CD14-positive monocyte (primary cell): ENCODE data around the gene DNAJC7. TPM values are rescaled to one million over a fixed set of nuclear protein-coding genes. Genes with fewer than 3 reads are reported as not detected.
"Not testable (repeated sequence)": the region's sequence is repeated elsewhere in the genome, so short reads cannot be mapped to it uniquely, and the experiment has no call there.

Experiments used
- DNase-seq, 3 donors: peaks; one replicate each; pipeline ENCODE4 v3.0.0-alpha.2; 2011 to 2022
- H2AFZ ChIP-seq: 2 replicates; pipeline ENCODE4 v1.6.0; 2012; ENCODE audit warnings: mild to moderate bottlenecking, low read depth, low read length, inconsistent platforms; ENCODE audit not compliant: insufficient read depth, poor library complexity, severe bottlenecking
- H3K27ac ChIP-seq, 2 donors: 1 replicate in 1 of 2; 2 replicates in 1 of 2; pipeline ENCODE4 v1.5.1; 2012 to 2013; ENCODE audit warnings: low read length in 2 of 2, control low read depth in 1 of 2, inconsistent platforms in 1 of 2, low read depth in 1 of 2, mild to moderate bottlenecking in 1 of 2
- H3K27me3 ChIP-seq, 2 donors: one replicate each; pipeline versions ENCODE4 v1.6.0 to v1.6.1; 2011 to 2013; ENCODE audit warnings: low read length in 2 of 2; ENCODE audit not compliant: control insufficient read depth in 2 of 2, insufficient read depth in 2 of 2
- H3K36me3 ChIP-seq, 2 donors: replicated peaks in 1 of 2; 1 replicate in 1 of 2; 2 replicates in 1 of 2; pipeline versions ENCODE4 v1.5.1 to v1.6.1; 2012 to 2013; ENCODE audit warnings: low read length in 2 of 2, control low read depth in 1 of 2, inconsistent platforms in 1 of 2, mild to moderate bottlenecking in 1 of 2; ENCODE audit not compliant: insufficient read depth in 2 of 2, control insufficient read depth in 1 of 2
- H3K4me1 ChIP-seq, 2 donors: 1 replicate in 1 of 2; 2 replicates in 1 of 2; pipeline versions ENCODE4 v1.5.1 to v1.6.1; 2012 to 2013; ENCODE audit warnings: low read length in 2 of 2, control low read depth in 1 of 2, inconsistent platforms in 1 of 2, mild to moderate bottlenecking in 1 of 2, moderate library complexity in 1 of 2; ENCODE audit not compliant: insufficient read depth in 2 of 2, control insufficient read depth in 1 of 2
- H3K4me2 ChIP-seq: replicated peaks from 2 replicates; pipeline ENCODE3; 2012; ENCODE audit warnings: low read length, moderate library complexity, mild to moderate bottlenecking; ENCODE audit not compliant: poor library complexity, severe bottlenecking; ENCODE audit errors: extremely low read depth
- H3K4me3 ChIP-seq, 3 experiments: fragments of 200-600 bp in 1 of 3; sonication (generic) in 1 of 3; replicated peaks in 1 of 3; 1 replicate in 2 of 3; 2 replicates in 1 of 3; pipeline ENCODE4 v1.5.1; 2011 to 2013; ENCODE audit warnings: low read length in 3 of 3, mild to moderate bottlenecking in 3 of 3, control low read depth in 2 of 3, low read depth in 2 of 3, inconsistent platforms in 1 of 3, moderate library complexity in 1 of 3
- H3K79me2 ChIP-seq: 2 replicates; pipeline ENCODE4 v1.6.0; 2012; ENCODE audit warnings: mild to moderate bottlenecking, control low read depth, inconsistent platforms, low read length, moderate library complexity; ENCODE audit not compliant: insufficient read depth
- H3K9ac ChIP-seq: 2 replicates; pipeline ENCODE4 v1.6.0; 2017; ENCODE audit warnings: low read length, mild to moderate bottlenecking; ENCODE audit not compliant: insufficient read depth, poor library complexity, severe bottlenecking
- H3K9me3 ChIP-seq, 2 donors: replicated peaks in 1 of 2; 1 replicate in 1 of 2; 2 replicates in 1 of 2; pipeline versions ENCODE4 v1.5.1 to v1.6.1; 2012 to 2013; ENCODE audit warnings: low read length in 2 of 2, control low read depth in 1 of 2; ENCODE audit not compliant: control insufficient read depth in 1 of 2, insufficient read depth in 1 of 2
- H4K20me1 ChIP-seq: 2 replicates; pipeline ENCODE4 v1.6.0; 2012; ENCODE audit warnings: mild to moderate bottlenecking, low read length, control low read depth, moderate library complexity; ENCODE audit not compliant: insufficient read depth
- H3K27ac Mint-ChIP-seq, 7 donors: one replicate each; pipeline ENCODE4 v1.8.0; 2020; ENCODE audit warnings: mild to moderate bottlenecking in 7 of 7, mixed read lengths in 7 of 7, moderate library complexity in 6 of 7, inconsistent platforms in 2 of 7
- H3K27me3 Mint-ChIP-seq, 3 donors: one replicate each; pipeline ENCODE4 v1.8.0; 2021 to 2022; ENCODE audit warnings: low read depth in 3 of 3, mild to moderate bottlenecking in 3 of 3, mixed read lengths in 3 of 3, moderate library complexity in 3 of 3, inconsistent platforms in 1 of 3
- H3K36me3 Mint-ChIP-seq, 2 donors: one replicate each; pipeline ENCODE4 v1.8.0; 2020; ENCODE audit warnings: mixed read lengths in 2 of 2, inconsistent platforms in 1 of 2, mild to moderate bottlenecking in 1 of 2
- H3K4me1 Mint-ChIP-seq: one replicate; pipeline ENCODE4 v1.8.0; 2020; ENCODE audit warnings: mild to moderate bottlenecking, mixed read lengths
- H3K4me3 Mint-ChIP-seq, 2 donors: one replicate each; pipeline ENCODE4 v1.8.0; 2020; ENCODE audit warnings: mild to moderate bottlenecking in 2 of 2, mixed read lengths in 2 of 2, moderate library complexity in 1 of 2
- H3K9me3 Mint-ChIP-seq, 7 donors: one replicate each; pipeline ENCODE4 v1.8.0; 2020 to 2022; ENCODE audit warnings: mixed read lengths in 7 of 7, mild to moderate bottlenecking in 6 of 7, moderate library complexity in 6 of 7, inconsistent platforms in 2 of 7
- CTCF ChIP-seq: fragments of 200-600 bp; IDR thresholded peaks from one replicate; pipeline ENCODE4 v1.8.0; 2022; ENCODE audit warnings: antibody characterized with exemption, mild to moderate bottlenecking
- WGBS: methylation state at CpG from one replicate; pipeline ENCODE4 v1.1.5; 2013; ENCODE audit warnings: missing lambda C conversion rate; ENCODE audit not compliant: insufficient coverage; 5-methylcytosine and 5-hydroxymethylcytosine counted together
- intact Hi-C, 2 donors: fragments of 100-400 bp; cut with micrococcal nuclease; formaldehyde crosslinking; loops; one replicate each; pipeline versions ENCODE4 v1.15.0 to v1.15.1; 2023
- polyA plus RNA-seq, 3 donors: library from polyadenylated mRNA; depleted of rRNA in 1 of 3; unstranded in 2 of 3; stranded (reverse) in 1 of 3; fragments of 300-500 nt in 2 of 3; fragments of >200 nt in 1 of 3; fragmentation: Illumina TruSeq in 2 of 3; gene quantifications; 1 replicate in 2 of 3; 2 replicates in 1 of 3; pipeline ENCODE4 v1.2.3, GENCODE V29; 2012 to 2021

Gene DNAJC7
- polyA plus RNA-seq, 3 donors = 29.1 to 79.7 (median 59.6) TPM

- TF ChIP-seq CTCF = no peak
- Histone ChIP-seq H3K9ac (peak overlapping the region; percentile 99), H3K36me3 (peaks cover 11 to 16% of the 10 kb centered on the region in 2 donors), H3K4me2 (peak overlapping the region; percentile 88), H3K9me3 (no peaks in the 10 kb centered on the region), H3K27ac (peak overlapping the region; percentile 92 to 97), H4K20me1 (peaks cover under 1% of the 10 kb centered on the region), H2AFZ (peak overlapping the region; percentile 92), H3K27me3 (no peaks in the 10 kb centered on the region), H3K4me1 (peaks cover 57 to 82% of the 10 kb centered on the region in 2 donors), H3K79me2 (peaks cover 92% of the 10 kb centered on the region), H3K4me3 (peak overlapping the region; percentile 64 to 98 (median 94))
- intact Hi-C loops = loop anchor here in 1 of 2 donors (2.0 kb wide), 1 partner anchor 45 kb away; no protein-coding TSS in a partner anchor
- peak overlapping the region; percentile 87 to 100 (median 99) for H3K27ac Mint-ChIP-seq
- no peaks in the 10 kb centered on the region for H3K27me3 Mint-ChIP-seq
- H3K36me3 Mint-ChIP-seq = peaks cover 16 to 29% of the 10 kb centered on the region in 2 donors
- WGBS = 7% methylated on average over 9 of the region's 11 CpGs
- DNase-seq = peak; percentile 33 to 66 (median 41)
- H3K4me3 Mint-ChIP-seq = peak overlapping the region; percentile 93 to 99
- H3K4me1 Mint-ChIP-seq = peaks cover 65% of the 10 kb centered on the region
- peaks cover 0 to 3% (median 0%) of the 10 kb centered on the region in 7 donors for H3K9me3 Mint-ChIP-seq
Observed at GRCh38 chr17:42017866-42018200, 594 bp upstream of the DNAJC7 start.

GRCh38 chr17:42016411-42016831 lies 818 bp downstream of the DNAJC7 start:
- H3K4me3 Mint-ChIP-seq = peak overlapping the region; percentile 93 to 99
- Histone ChIP-seq H3K9me3 (no peaks in the 10 kb centered on the region), H3K4me2 (peak overlapping the region; percentile 88), H3K27ac (peak overlapping the region; percentile 92 to 97), H2AFZ (peak overlapping the region; percentile 92), H3K9ac (peak overlapping the region; percentile 99), H3K4me1 (peaks cover 59 to 82% of the 10 kb centered on the region in 2 donors), H3K36me3 (peaks cover 0 to 2% of the 10 kb centered on the region in 2 donors), H4K20me1 (peaks cover 4% of the 10 kb centered on the region), H3K79me2 (peaks cover 92% of the 10 kb centered on the region), H3K27me3 (no peaks in the 10 kb centered on the region), H3K4me3 (peak overlapping the region; percentile 64 to 98 (median 94))
- H3K27me3 Mint-ChIP-seq = no peaks in the 10 kb centered on the region
- H3K27ac Mint-ChIP-seq = peak overlapping the region; percentile 94 to 100 (median 99)
- H3K4me1 Mint-ChIP-seq = peaks cover 67% of the 10 kb centered on the region
- peaks cover 0 to 3% (median 0%) of the 10 kb centered on the region in 7 donors for H3K9me3 Mint-ChIP-seq
- H3K36me3 Mint-ChIP-seq = peaks cover 6 to 22% of the 10 kb centered on the region in 2 donors
- no peak for TF ChIP-seq CTCF
- WGBS = 5% methylated on average over 6 of the region's 12 CpGs
- DNase-seq = peak; percentile 25 to 48 (median 30)
- intact Hi-C loops = loop anchor here in 1 of 2 donors (2.0 kb wide), 1 partner anchor 46 kb away; no protein-coding TSS in a partner anchor

GRCh38 chr17:42013740-42014139 lies 3.5 kb downstream of the DNAJC7 start:
- not testable (repeated sequence) for H3K27me3 Mint-ChIP-seq, H3K27me3 ChIP-seq, DNase-seq, H2AFZ ChIP-seq, H3K9me3 ChIP-seq, H3K4me2 ChIP-seq, H3K36me3 ChIP-seq, H3K9me3 Mint-ChIP-seq, H3K4me3 Mint-ChIP-seq, H3K4me3 ChIP-seq, H3K9ac ChIP-seq
- Histone ChIP-seq H3K4me1 (peaks cover 69 to 89% of the 10 kb centered on the region in 2 donors), H4K20me1 (peaks cover 30% of the 10 kb centered on the region), H3K79me2 (peaks cover 97% of the 10 kb centered on the region), H3K27ac (peak overlapping the region in 1 of 2 donors; percentile 79)
- peaks cover 78% of the 10 kb centered on the region for H3K4me1 Mint-ChIP-seq
- intact Hi-C loops = loop anchor here in 1 of 2 donors (5.0 kb wide), 1 partner anchor 46 kb away; the partner anchor contains the start of gene CNP
- H3K36me3 Mint-ChIP-seq = peaks cover 9 to 23% of the 10 kb centered on the region in 2 donors
- H3K27ac Mint-ChIP-seq = peak overlapping the region in 6 of 7 donors; percentile 5 to 79 (median 62)
- WGBS = 98% methylated on average over 6 of the region's 12 CpGs
